SK-N-MC (cell line): ENCODE measurements around the gene RASSF4.

Source experiments
- EZH2 ChIP-seq: fragments of 200-600 bp; sonication (generic); IDR thresholded peaks from one replicate; pipeline ENCODE4 v1.6.1; 2017; ENCODE audit warnings: antibody characterized with exemption
- FOXP2 ChIP-seq: optimal IDR thresholded peaks from 2 replicates; pipeline ENCODE3; 2011; ENCODE audit warnings: mild to moderate bottlenecking, moderate library complexity; ENCODE audit not compliant: insufficient read depth; ENCODE audit errors: extremely low read length, control extremely low read depth
- POLR2AphosphoS5 ChIP-seq: IDR thresholded peaks from 2 replicates; pipeline ENCODE4 v1.6.1; 2012; ENCODE audit warnings: mild to moderate bottlenecking, low read depth, low read length, borderline replicate concordance

- no peak for TF ChIP-seq EZH2
- TF ChIP-seq POLR2AphosphoS5 = no peak
- TF ChIP-seq FOXP2 = no peak
Observed at GRCh38 chr10:44923611-44924010, 36.0 kb upstream of the RASSF4 start.
